Ovary (tissue), 3 donors: ENCODE measurements around the gene AGTR1.

Experiments
- POLR2A ChIP-seq: fragments of 450-650 bp; IDR thresholded peaks from one replicate; pipeline ENCODE4 v1.6.1; 2017; ENCODE audit warnings: antibody characterized with exemption, mild to moderate bottlenecking, moderate library complexity
- TF ChIP-seq, protein P1 (sequence below), 3 donors: fragments of 450-650 bp in 2 of 3; fragments of 200-600 bp in 1 of 3; IDR thresholded peaks; one replicate each; pipeline versions ENCODE4 v1.5.1 to v1.8.0; 2016 to 2022; ENCODE audit warnings: antibody characterized with exemption in 3 of 3, mild to moderate bottlenecking in 1 of 3
- donor health status: DM: no; HTN: no; CAD: no.

DNA sequence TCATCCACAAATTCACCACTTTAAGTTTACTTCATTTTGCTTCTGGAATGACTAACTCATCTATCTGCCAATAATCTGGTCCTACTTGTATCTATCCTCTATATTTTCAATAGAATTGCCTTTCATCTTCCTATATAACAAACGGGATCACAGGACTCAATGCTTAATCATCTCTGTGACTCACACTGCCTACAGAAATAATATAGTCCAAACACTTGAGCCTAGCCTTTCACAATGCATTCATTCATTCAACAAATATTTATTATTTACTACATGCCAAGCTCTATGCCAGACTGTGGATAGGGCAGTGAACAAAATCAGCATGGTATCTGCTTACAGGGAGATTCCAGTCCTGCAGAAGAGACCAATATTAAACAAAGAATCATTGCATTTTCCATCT lies 16.6 kb upstream of the AGTR1 start:
- TF ChIP-seq POLR2A: no peak
- TF ChIP-seq, protein P1, sequence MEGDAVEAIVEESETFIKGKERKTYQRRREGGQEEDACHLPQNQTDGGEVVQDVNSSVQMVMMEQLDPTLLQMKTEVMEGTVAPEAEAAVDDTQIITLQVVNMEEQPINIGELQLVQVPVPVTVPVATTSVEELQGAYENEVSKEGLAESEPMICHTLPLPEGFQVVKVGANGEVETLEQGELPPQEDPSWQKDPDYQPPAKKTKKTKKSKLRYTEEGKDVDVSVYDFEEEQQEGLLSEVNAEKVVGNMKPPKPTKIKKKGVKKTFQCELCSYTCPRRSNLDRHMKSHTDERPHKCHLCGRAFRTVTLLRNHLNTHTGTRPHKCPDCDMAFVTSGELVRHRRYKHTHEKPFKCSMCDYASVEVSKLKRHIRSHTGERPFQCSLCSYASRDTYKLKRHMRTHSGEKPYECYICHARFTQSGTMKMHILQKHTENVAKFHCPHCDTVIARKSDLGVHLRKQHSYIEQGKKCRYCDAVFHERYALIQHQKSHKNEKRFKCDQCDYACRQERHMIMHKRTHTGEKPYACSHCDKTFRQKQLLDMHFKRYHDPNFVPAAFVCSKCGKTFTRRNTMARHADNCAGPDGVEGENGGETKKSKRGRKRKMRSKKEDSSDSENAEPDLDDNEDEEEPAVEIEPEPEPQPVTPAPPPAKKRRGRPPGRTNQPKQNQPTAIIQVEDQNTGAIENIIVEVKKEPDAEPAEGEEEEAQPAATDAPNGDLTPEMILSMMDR (IDR thresholded peaks at IDR 0.05): no peak
